ENCODE results near the gene CGB8.

Gene CGB8

GRCh38 chr19:49016067-49016839, 32.7 kb downstream of the CGB8 start:
- Histone ChIP-seq H3K4me1 (ENCODE audit: insufficient read depth, insufficient read length) (peaks cover 6% of the 10 kb centered on the region), H3K9me3 (ENCODE audit: insufficient read depth, low read length) (no peaks in the 10 kb centered on the region), H3K4me3 (ENCODE audit: insufficient read length, low read depth) (no peak overlapping the region), H3K36me3 (ENCODE audit: insufficient read depth, insufficient read length, low read length) (peaks cover 50% of the 10 kb centered on the region), H3K9ac (ENCODE audit: insufficient read length, low read depth) (no peak overlapping the region), H3K27me3 (ENCODE audit: insufficient read depth, insufficient read length) (no peaks in the 10 kb centered on the region)
- TF ChIP-seq YY1 (IDR thresholded peaks at IDR 0.05; ENCODE audit: insufficient read depth, insufficient read length), result no peak
- no peak for TF ChIP-seq ZNF274 (IDR thresholded peaks at IDR 0.05; ENCODE audit: low read depth, low read length)
- no peak for TF ChIP-seq SUZ12 (IDR thresholded peaks at IDR 0.05; ENCODE audit: extremely low read depth, insufficient read depth, insufficient read length)
- no peak for DNase-seq (ENCODE audit: low read depth, low spot score)

GRCh38 chr19:49014870-49015255, 34.0 kb downstream of the CGB8 start:
- no peak overlapping the region for H3K4me3 ChIP-seq (ENCODE audit: insufficient read length, low read depth)
- no peak for DNase-seq (ENCODE audit: low read depth, low spot score)
- no peaks in the 10 kb centered on the region for H3K27me3 ChIP-seq (ENCODE audit: insufficient read depth, insufficient read length)
- H3K4me1 ChIP-seq (ENCODE audit: insufficient read depth, insufficient read length), result no peaks in the 10 kb centered on the region
- H3K9ac ChIP-seq (ENCODE audit: insufficient read length, low read depth), result no peak overlapping the region
- no peak for TF ChIP-seq SUZ12 (IDR thresholded peaks at IDR 0.05; ENCODE audit: extremely low read depth, insufficient read depth, insufficient read length)
- no peak for TF ChIP-seq YY1 (IDR thresholded peaks at IDR 0.05; ENCODE audit: insufficient read depth, insufficient read length)
- no peak for TF ChIP-seq ZNF274 (IDR thresholded peaks at IDR 0.05; ENCODE audit: low read depth, low read length)
- H3K36me3 ChIP-seq (ENCODE audit: insufficient read depth, insufficient read length, low read length), result peaks cover 61% of the 10 kb centered on the region
- H3K9me3 ChIP-seq (ENCODE audit: insufficient read depth, low read length), result no peaks in the 10 kb centered on the region

DNA sequence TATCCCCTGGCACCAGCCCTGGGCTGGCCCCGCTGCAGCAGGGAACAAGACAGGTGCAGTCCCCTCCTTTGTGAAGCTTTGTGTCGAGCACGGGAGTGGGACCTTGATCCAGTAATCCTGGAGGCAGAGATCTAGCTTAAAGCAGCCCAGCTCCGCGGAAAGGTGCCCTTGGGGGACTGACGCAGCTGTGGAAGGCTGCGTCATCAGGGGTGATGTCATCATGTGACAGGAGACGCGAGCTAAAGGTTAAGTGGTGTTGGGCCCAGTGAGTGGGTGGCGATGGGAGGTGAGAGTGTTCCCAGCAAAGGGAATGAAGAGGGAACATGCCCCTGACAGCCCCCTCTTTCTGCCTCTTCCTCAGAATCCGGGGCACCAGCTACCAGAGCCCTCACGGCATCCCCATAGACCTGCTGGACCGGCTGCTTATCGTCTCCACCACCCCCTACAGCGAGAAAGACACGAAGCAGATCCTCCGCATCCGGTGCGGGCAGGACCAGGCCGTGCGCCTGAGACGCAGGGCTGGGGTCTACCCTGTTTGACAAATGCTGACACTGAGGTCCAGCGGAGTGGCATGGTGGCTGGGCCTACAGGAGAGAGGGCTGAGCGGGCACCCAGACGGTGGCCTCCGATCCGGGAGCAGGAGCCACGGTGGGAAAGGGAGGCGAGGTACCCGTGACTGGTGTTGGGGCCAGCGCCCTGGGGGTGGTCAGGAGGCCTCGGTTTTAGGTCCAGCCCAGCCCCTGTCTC, 34.6 kb downstream of the CGB8 start:
- Histone ChIP-seq H3K4me1 (ENCODE audit: insufficient read depth, insufficient read length) (no peaks in the 10 kb centered on the region), H3K9me3 (ENCODE audit: insufficient read depth, low read length) (no peaks in the 10 kb centered on the region), H3K36me3 (ENCODE audit: insufficient read depth, insufficient read length, low read length) (peaks cover 67% of the 10 kb centered on the region), H3K4me3 (ENCODE audit: insufficient read length, low read depth) (no peak overlapping the region), H3K9ac (ENCODE audit: insufficient read length, low read depth) (no peak overlapping the region), H3K27me3 (ENCODE audit: insufficient read depth, insufficient read length) (no peaks in the 10 kb centered on the region)
- TF ChIP-seq YY1 (IDR thresholded peaks at IDR 0.05; ENCODE audit: insufficient read depth, insufficient read length) (no peak), ZNF274 (IDR thresholded peaks at IDR 0.05; ENCODE audit: low read depth, low read length) (no peak), SUZ12 (IDR thresholded peaks at IDR 0.05; ENCODE audit: extremely low read depth, insufficient read depth, insufficient read length) (no peak)
- DNase-seq (ENCODE audit: low read depth, low spot score), result no peak

DNA sequence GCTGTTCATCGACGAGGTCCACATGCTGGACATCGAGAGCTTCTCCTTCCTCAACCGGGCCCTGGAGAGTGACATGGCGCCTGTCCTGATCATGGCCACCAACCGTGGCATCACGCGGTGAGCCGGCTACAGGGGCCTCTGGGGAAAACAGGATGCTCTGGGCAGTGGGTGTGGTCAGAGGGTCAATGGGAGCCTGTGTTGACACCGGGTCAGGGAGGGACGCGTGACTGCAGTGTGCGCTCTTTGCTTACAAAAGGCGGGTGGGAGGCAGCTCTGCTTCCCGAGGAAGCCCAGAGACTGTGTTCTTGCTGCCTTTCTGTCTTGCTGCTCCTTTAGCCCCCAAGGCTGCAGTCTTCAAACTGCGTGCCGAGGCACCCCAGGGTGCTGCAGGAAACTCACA, 37.7 kb downstream of the CGB8 start:
- H3K4me1 ChIP-seq (ENCODE audit: insufficient read depth, insufficient read length), result no peaks in the 10 kb centered on the region
- no peak for TF ChIP-seq YY1 (IDR thresholded peaks at IDR 0.05; ENCODE audit: insufficient read depth, insufficient read length)
- no peak for TF ChIP-seq SUZ12 (IDR thresholded peaks at IDR 0.05; ENCODE audit: extremely low read depth, insufficient read depth, insufficient read length)
- no peak for TF ChIP-seq ZNF274 (IDR thresholded peaks at IDR 0.05; ENCODE audit: low read depth, low read length)
- no peak overlapping the region for H3K4me3 ChIP-seq (ENCODE audit: insufficient read length, low read depth)
- H3K36me3 ChIP-seq (ENCODE audit: insufficient read depth, insufficient read length, low read length), result peaks cover 78% of the 10 kb centered on the region
- H3K27me3 ChIP-seq (ENCODE audit: insufficient read depth, insufficient read length), result no peaks in the 10 kb centered on the region
- DNase-seq (ENCODE audit: low read depth, low spot score), result no peak
- no peaks in the 10 kb centered on the region for H3K9me3 ChIP-seq (ENCODE audit: insufficient read depth, low read length)
- H3K9ac ChIP-seq (ENCODE audit: insufficient read length, low read depth), result no peak overlapping the region

- no peak overlapping the region for H3K4me3 ChIP-seq (ENCODE audit: insufficient read length, low read depth)
- TF ChIP-seq ZNF274 (IDR thresholded peaks at IDR 0.05; ENCODE audit: low read depth, low read length), result no peak
- no peak for TF ChIP-seq SUZ12 (IDR thresholded peaks at IDR 0.05; ENCODE audit: extremely low read depth, insufficient read depth, insufficient read length)
- TF ChIP-seq YY1 (IDR thresholded peaks at IDR 0.05; ENCODE audit: insufficient read depth, insufficient read length), result no peak
- H3K36me3 ChIP-seq (ENCODE audit: insufficient read depth, insufficient read length, low read length), result peaks cover 75% of the 10 kb centered on the region
- H3K4me1 ChIP-seq (ENCODE audit: insufficient read depth, insufficient read length), result no peaks in the 10 kb centered on the region
- H3K9me3 ChIP-seq (ENCODE audit: insufficient read depth, low read length), result no peaks in the 10 kb centered on the region
- no peaks in the 10 kb centered on the region for H3K27me3 ChIP-seq (ENCODE audit: insufficient read depth, insufficient read length)
- no peak overlapping the region for H3K9ac ChIP-seq (ENCODE audit: insufficient read length, low read depth)
- no peak for DNase-seq (ENCODE audit: low read depth, low spot score)
Measured at GRCh38 chr19:49010453-49010852, 38.5 kb downstream of the CGB8 start.

- no peak for TF ChIP-seq SUZ12 (IDR thresholded peaks at IDR 0.05; ENCODE audit: extremely low read depth, insufficient read depth, insufficient read length)
- TF ChIP-seq ZNF274 (IDR thresholded peaks at IDR 0.05; ENCODE audit: low read depth, low read length), result no peak
- no peak for TF ChIP-seq YY1 (IDR thresholded peaks at IDR 0.05; ENCODE audit: insufficient read depth, insufficient read length)
- Histone ChIP-seq H3K9ac (ENCODE audit: insufficient read length, low read depth) (no peak overlapping the region), H3K9me3 (ENCODE audit: insufficient read depth, low read length) (no peaks in the 10 kb centered on the region), H3K4me1 (ENCODE audit: insufficient read depth, insufficient read length) (no peaks in the 10 kb centered on the region), H3K27me3 (ENCODE audit: insufficient read depth, insufficient read length) (no peaks in the 10 kb centered on the region), H3K4me3 (ENCODE audit: insufficient read length, low read depth) (no peak overlapping the region), H3K36me3 (ENCODE audit: insufficient read depth, insufficient read length, low read length) (peaks cover 75% of the 10 kb centered on the region)
- DNase-seq (ENCODE audit: low read depth, low spot score), result no peak
Measured at GRCh38 chr19:49009828-49010227, 39.1 kb downstream of the CGB8 start.

DNA sequence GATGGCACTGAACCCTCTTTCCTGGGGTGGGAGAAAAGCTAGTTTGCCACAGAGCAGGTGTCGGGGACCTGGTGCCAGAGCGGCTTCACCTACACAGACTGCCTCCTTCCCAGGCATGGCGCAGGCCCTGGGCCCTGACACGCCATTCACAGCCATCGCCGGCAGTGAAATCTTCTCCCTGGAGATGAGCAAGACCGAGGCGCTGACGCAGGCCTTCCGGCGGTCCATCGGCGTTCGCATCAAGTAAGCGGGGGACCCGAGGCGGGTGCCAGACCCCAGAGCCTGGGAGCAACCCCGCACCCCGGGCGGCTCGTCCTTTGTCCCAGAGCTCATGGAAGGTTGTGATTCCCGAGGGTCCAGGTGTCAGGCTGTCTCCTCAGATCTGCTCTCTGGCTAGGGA, 42.0 kb downstream of the CGB8 start:
- no peak for DNase-seq (ENCODE audit: low read depth, low spot score)
- Histone ChIP-seq H3K36me3 (ENCODE audit: insufficient read depth, insufficient read length, low read length) (peaks cover 76% of the 10 kb centered on the region), H3K27me3 (ENCODE audit: insufficient read depth, insufficient read length) (no peaks in the 10 kb centered on the region), H3K4me1 (ENCODE audit: insufficient read depth, insufficient read length) (no peaks in the 10 kb centered on the region), H3K9me3 (ENCODE audit: insufficient read depth, low read length) (no peaks in the 10 kb centered on the region), H3K4me3 (ENCODE audit: insufficient read length, low read depth) (no peak overlapping the region), H3K9ac (ENCODE audit: insufficient read length, low read depth) (no peak overlapping the region)
- TF ChIP-seq ZNF274 (IDR thresholded peaks at IDR 0.05; ENCODE audit: low read depth, low read length), result no peak
- TF ChIP-seq YY1 (IDR thresholded peaks at IDR 0.05; ENCODE audit: insufficient read depth, insufficient read length), result no peak
- TF ChIP-seq SUZ12 (IDR thresholded peaks at IDR 0.05; ENCODE audit: extremely low read depth, insufficient read depth, insufficient read length), result no peak

Data from NT2/D1 (cell line).